HL-60 (cell line): Measurements from ENCODE around the gene RAPGEF2.

Experiments
- DNase-seq, 2 experiments: peaks; one replicate each; pipeline ENCODE4 v3.0.0-alpha.2; 2010 to 2020; ENCODE audit warnings: low read depth in 1 of 2, low spot score in 1 of 2
- H3K27ac ChIP-seq: fragments of 250-450 bp; sonication (Bioruptor Pico); replicated peaks from 2 replicates; pipeline ENCODE4 v1.5.1; 2020; ENCODE audit warnings: mild to moderate bottlenecking, moderate library complexity
- H3K27me3 ChIP-seq: fragments of 250-450 bp; sonication (Bioruptor Pico); 2 replicates; pipeline ENCODE4 v1.5.1; 2021; ENCODE audit warnings: mild to moderate bottlenecking, moderate library complexity; ENCODE audit not compliant: insufficient read depth, poor library complexity, severe bottlenecking
- H3K4me3 ChIP-seq: replicated peaks from 2 replicates; pipeline ENCODE4 v1.5.1; 2011; ENCODE audit warnings: mild to moderate bottlenecking, control low read depth, low read length; ENCODE audit not compliant: insufficient read depth
- CTCF ChIP-seq: IDR thresholded peaks from one replicate; pipeline ENCODE4 v1.5.1; 2011; ENCODE audit warnings: low read length, control low read depth, inconsistent platforms; ENCODE audit not compliant: insufficient read depth
- GABPA ChIP-seq: IDR thresholded peaks from 2 replicates; pipeline ENCODE4 v1.6.1; 2012; ENCODE audit warnings: low read depth
- POLR2AphosphoS5 ChIP-seq: IDR thresholded peaks from 2 replicates; pipeline ENCODE4 v1.6.1; 2012; ENCODE audit warnings: low read depth
- REST ChIP-seq: IDR thresholded peaks from 2 replicates; pipeline ENCODE4 v1.6.1; 2012; ENCODE audit warnings: low read depth; ENCODE audit not compliant: insufficient replicate concordance
- SPI1 ChIP-seq: IDR thresholded peaks from 2 replicates; pipeline ENCODE4 v1.6.1; 2012; ENCODE audit warnings: low read depth, mild to moderate bottlenecking, borderline replicate concordance

Gene RAPGEF2

DNA sequence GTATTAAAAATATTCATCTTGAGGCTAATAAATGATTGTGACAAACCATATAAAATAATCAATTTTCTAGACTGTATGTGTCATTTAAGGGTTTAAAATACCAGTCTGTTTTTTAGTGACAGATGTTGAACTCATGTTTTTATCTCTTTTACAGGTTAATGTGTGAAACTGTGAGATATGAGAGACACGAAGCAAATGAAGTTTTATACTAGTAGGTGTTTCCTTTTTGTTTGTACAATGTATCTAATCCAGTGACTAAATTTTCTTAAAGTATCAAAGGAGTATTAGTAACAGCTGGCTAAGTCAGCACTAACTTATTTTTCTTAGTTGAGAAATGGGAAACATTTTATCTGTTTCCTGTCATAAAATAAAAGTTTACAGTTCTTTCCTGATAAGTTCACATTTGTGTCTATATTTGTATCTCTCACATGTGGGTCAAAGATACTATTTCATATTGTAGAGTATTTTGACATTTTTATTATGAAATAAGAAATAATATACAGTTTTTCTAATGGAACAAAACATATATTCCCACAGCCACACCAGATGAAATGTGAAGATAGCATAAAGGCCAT is 90.3 kb downstream of the RAPGEF2 start:
- TF ChIP-seq SPI1, result no peak
- TF ChIP-seq GABPA, result no peak
- TF ChIP-seq REST, result no peak
- TF ChIP-seq POLR2AphosphoS5, result no peak
- no peak for TF ChIP-seq CTCF
- H3K4me3 ChIP-seq, result no peak overlapping the region
- H3K27me3 ChIP-seq, result no peaks in the 10 kb centered on the region
- H3K27ac ChIP-seq, result no peak overlapping the region
- DNase-seq, result no peak

- DNase-seq, result no peak
- no peak overlapping the region for H3K4me3 ChIP-seq
- H3K27ac ChIP-seq, result no peak overlapping the region
- H3K27me3 ChIP-seq, result no peaks in the 10 kb centered on the region
- TF ChIP-seq SPI1 (no peak), POLR2AphosphoS5 (no peak), REST (no peak), CTCF (no peak), GABPA (no peak)
These were observed 92.5 kb downstream of the RAPGEF2 start for GRCh38 chr4:159195361-159195769.

- no peak for TF ChIP-seq SPI1
- TF ChIP-seq CTCF, result no peak
- no peak for TF ChIP-seq REST
- TF ChIP-seq POLR2AphosphoS5, result no peak
- TF ChIP-seq GABPA, result no peak
- DNase-seq, result no peak
- Histone ChIP-seq H3K4me3 (no peak overlapping the region), H3K27ac (no peak overlapping the region), H3K27me3 (no peaks in the 10 kb centered on the region)
These were observed 94.5 kb downstream of the RAPGEF2 start for GRCh38 chr4:159197260-159197884.
